ENCODE measurements around the gene HEYL.

HEYL gene

GRCh38 chr1:39617488-39618049, 21.9 kb downstream of the HEYL start:
- H3K36me3 ChIP-seq (ENCODE audit: control insufficient read depth, insufficient read depth, low read length): no peaks in the 10 kb centered on the region
- H3K4me3 ChIP-seq (replicated peaks; ENCODE audit: low read depth, low read length): no peak overlapping the region
- no peaks in the 10 kb centered on the region for H3K27me3 ChIP-seq (replicated peaks; ENCODE audit: control insufficient read depth, insufficient read depth, low read length)
- TF ChIP-seq, protein P1, sequence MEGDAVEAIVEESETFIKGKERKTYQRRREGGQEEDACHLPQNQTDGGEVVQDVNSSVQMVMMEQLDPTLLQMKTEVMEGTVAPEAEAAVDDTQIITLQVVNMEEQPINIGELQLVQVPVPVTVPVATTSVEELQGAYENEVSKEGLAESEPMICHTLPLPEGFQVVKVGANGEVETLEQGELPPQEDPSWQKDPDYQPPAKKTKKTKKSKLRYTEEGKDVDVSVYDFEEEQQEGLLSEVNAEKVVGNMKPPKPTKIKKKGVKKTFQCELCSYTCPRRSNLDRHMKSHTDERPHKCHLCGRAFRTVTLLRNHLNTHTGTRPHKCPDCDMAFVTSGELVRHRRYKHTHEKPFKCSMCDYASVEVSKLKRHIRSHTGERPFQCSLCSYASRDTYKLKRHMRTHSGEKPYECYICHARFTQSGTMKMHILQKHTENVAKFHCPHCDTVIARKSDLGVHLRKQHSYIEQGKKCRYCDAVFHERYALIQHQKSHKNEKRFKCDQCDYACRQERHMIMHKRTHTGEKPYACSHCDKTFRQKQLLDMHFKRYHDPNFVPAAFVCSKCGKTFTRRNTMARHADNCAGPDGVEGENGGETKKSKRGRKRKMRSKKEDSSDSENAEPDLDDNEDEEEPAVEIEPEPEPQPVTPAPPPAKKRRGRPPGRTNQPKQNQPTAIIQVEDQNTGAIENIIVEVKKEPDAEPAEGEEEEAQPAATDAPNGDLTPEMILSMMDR (IDR thresholded peaks at IDR 0.05; ENCODE audit: insufficient read depth, low read length, poor library complexity, severe bottlenecking): no peak
- DNase-seq (ENCODE audit: extremely low read depth, insufficient read length): no peak

- no peaks in the 10 kb centered on the region for H3K27me3 ChIP-seq (replicated peaks; ENCODE audit: control insufficient read depth, insufficient read depth, low read length)
- no peaks in the 10 kb centered on the region for H3K36me3 ChIP-seq (ENCODE audit: control insufficient read depth, insufficient read depth, low read length)
- DNase-seq (ENCODE audit: extremely low read depth, insufficient read length): no peak
- H3K4me3 ChIP-seq (replicated peaks; ENCODE audit: low read depth, low read length): no peak overlapping the region
- TF ChIP-seq, protein P1 (IDR thresholded peaks at IDR 0.05; ENCODE audit: insufficient read depth, low read length, poor library complexity, severe bottlenecking): no peak
These were observed 24.3 kb downstream of the HEYL start for GRCh38 chr1:39615086-39615673.

DNA sequence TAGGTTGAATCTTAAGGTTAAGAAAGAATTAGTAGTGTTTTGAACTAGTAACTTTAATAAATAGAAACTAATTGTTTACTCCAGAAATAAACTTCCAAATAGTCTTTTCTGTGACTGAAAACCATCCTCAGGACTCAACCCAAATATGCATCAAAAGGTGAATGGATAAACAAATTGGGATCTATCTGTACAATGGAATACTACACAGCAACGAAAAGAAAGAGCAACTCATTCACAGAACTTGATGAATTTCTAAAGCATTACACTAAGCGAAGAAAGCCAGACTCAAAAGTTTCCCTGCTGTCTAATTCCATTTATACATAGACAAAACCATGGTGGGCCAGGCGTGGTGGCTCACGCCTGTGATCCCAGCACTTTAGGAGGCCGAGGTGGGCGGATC, 25.0 kb downstream of the HEYL start:
- DNase-seq (ENCODE audit: extremely low read depth, insufficient read length): no peak
- Histone ChIP-seq H3K27me3 (replicated peaks; ENCODE audit: control insufficient read depth, insufficient read depth, low read length) (no peaks in the 10 kb centered on the region), H3K36me3 (ENCODE audit: control insufficient read depth, insufficient read depth, low read length) (no peaks in the 10 kb centered on the region), H3K4me3 (replicated peaks; ENCODE audit: low read depth, low read length) (no peak overlapping the region)
- TF ChIP-seq, protein P1 (IDR thresholded peaks at IDR 0.05; ENCODE audit: insufficient read depth, low read length, poor library complexity, severe bottlenecking): no peak

DNA sequence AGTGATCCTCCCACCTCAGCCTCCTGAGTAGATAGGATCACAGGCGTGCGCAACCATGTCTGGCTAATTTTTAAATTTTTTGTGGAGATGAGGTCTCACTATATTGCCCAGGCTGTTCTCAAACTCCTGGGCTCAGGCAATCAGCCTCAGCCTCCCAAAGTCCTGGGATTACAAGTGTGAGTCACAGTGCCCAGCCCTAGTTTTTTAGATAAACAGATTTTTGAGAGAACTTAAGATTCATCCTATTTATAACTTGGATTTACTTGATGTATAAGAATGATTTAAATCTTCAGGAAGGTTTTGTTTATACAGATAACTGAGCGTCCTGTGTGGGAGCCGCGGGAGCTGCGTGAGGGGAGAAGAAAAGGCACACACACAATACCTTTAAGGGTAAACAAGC, 26.2 kb downstream of the HEYL start:
- DNase-seq (ENCODE audit: extremely low read depth, insufficient read length): no peak
- no peaks in the 10 kb centered on the region for H3K27me3 ChIP-seq (replicated peaks; ENCODE audit: control insufficient read depth, insufficient read depth, low read length)
- no peaks in the 10 kb centered on the region for H3K36me3 ChIP-seq (ENCODE audit: control insufficient read depth, insufficient read depth, low read length)
- H3K4me3 ChIP-seq (replicated peaks; ENCODE audit: low read depth, low read length): no peak overlapping the region
- TF ChIP-seq, protein P1 (IDR thresholded peaks at IDR 0.05; ENCODE audit: insufficient read depth, low read length, poor library complexity, severe bottlenecking): no peak

- TF ChIP-seq, protein P1 (IDR thresholded peaks at IDR 0.05; ENCODE audit: insufficient read depth, low read length, poor library complexity, severe bottlenecking): peak; percentile 79
These were observed 29.7 kb downstream of the HEYL start for GRCh38 chr1:39609618-39610331.

More at GRCh38 chr1:39609618-39610331, 29.7 kb downstream of the HEYL start:
- H3K36me3 ChIP-seq (ENCODE audit: control insufficient read depth, insufficient read depth, low read length): no peaks in the 10 kb centered on the region
- peak; percentile 57 for DNase-seq (ENCODE audit: extremely low read depth, insufficient read length)
- no peaks in the 10 kb centered on the region for H3K27me3 ChIP-seq (replicated peaks; ENCODE audit: control insufficient read depth, insufficient read depth, low read length)
- no peak overlapping the region for H3K4me3 ChIP-seq (replicated peaks; ENCODE audit: low read depth, low read length)
